GM19351 (cell line): ENCODE data around the gene SLC30A5.
A peak's percentile ranks its signal among the peaks of the same experiment; 100 is the strongest.
"Not testable (repeated sequence)": the region's sequence is repeated elsewhere in the genome, so short reads cannot be mapped to it uniquely, and the experiment has no call there.

Experiments used
- ATAC-seq: cut with Tn5 transposase; IDR thresholded peaks from one replicate; pipeline ENCODE4 v1.9.1; 2021; ENCODE audit warnings: mild to moderate bottlenecking, moderate library complexity; ENCODE audit not compliant: unreplicated experiment

Gene SLC30A5

GRCh38 chr5:69103521-69103920, 9.7 kb downstream of the SLC30A5 start:
- no peak for ATAC-seq

- peak; percentile 82 for ATAC-seq
Observed at GRCh38 chr5:69105996-69106906, 12.4 kb downstream of the SLC30A5 start.

- not testable (repeated sequence) for ATAC-seq
Observed at GRCh38 chr5:69108367-69108766, 14.6 kb downstream of the SLC30A5 start.

GRCh38 chr5:69113851-69114250, 20.0 kb downstream of the SLC30A5 start:
- no peak for ATAC-seq

GRCh38 chr5:69115526-69115925, 21.7 kb downstream of the SLC30A5 start:
- no peak for ATAC-seq

GRCh38 chr5:69129413-69129812, 35.6 kb downstream of the SLC30A5 start:
- no peak for ATAC-seq

- no peak for ATAC-seq
Observed at GRCh38 chr5:69130241-69130640, 36.4 kb downstream of the SLC30A5 start.

GRCh38 chr5:69131304-69131703, 37.5 kb downstream of the SLC30A5 start:
- no peak for ATAC-seq

GRCh38 chr5:69134126-69134525, 40.3 kb downstream of the SLC30A5 start:
- no peak for ATAC-seq

- ATAC-seq, result peak; percentile 96
Observed at GRCh38 chr5:69136293-69136692, 42.5 kb downstream of the SLC30A5 start.

GRCh38 chr5:69137208-69137607, 43.4 kb downstream of the SLC30A5 start:
- not testable (repeated sequence) for ATAC-seq

- no peak for ATAC-seq
Observed at GRCh38 chr5:69137807-69138206, 44.0 kb downstream of the SLC30A5 start.

- ATAC-seq, result no peak
Observed at GRCh38 chr5:69138766-69139165, 45.0 kb downstream of the SLC30A5 start.

- ATAC-seq, result not testable (repeated sequence)
Observed at GRCh38 chr5:69140239-69140638, 46.4 kb downstream of the SLC30A5 start.

- ATAC-seq, result no peak
Observed at GRCh38 chr5:69140827-69141226, 47.0 kb downstream of the SLC30A5 start.

- not testable (repeated sequence) for ATAC-seq
Observed at GRCh38 chr5:69148576-69148975, 54.8 kb downstream of the SLC30A5 start.

- ATAC-seq, result no peak
Observed at GRCh38 chr5:69148981-69149675, 55.3 kb downstream of the SLC30A5 start.

GRCh38 chr5:69149676-69150010, 55.8 kb downstream of the SLC30A5 start:
- ATAC-seq, result no peak

GRCh38 chr5:69152731-69153130, 58.9 kb downstream of the SLC30A5 start:
- no peak for ATAC-seq

- no peak for ATAC-seq
Observed at GRCh38 chr5:69156456-69156855, 62.6 kb downstream of the SLC30A5 start.

- ATAC-seq, result no peak
Observed at GRCh38 chr5:69158039-69158438, 64.2 kb downstream of the SLC30A5 start.

- ATAC-seq, result no peak
Observed at GRCh38 chr5:69160651-69161050, 66.8 kb downstream of the SLC30A5 start.
